HAP-1 (cell line): ENCODE results near the gene OR2M3.
A peak's percentile ranks its signal among the peaks of the same experiment; 100 is the strongest.
"Not testable (repeated sequence)": the region's sequence is repeated elsewhere in the genome, so short reads cannot be mapped to it uniquely, and the experiment has no call there.

Experiments
- DNase-seq, 2 experiments: peaks; one replicate each; pipeline ENCODE4 v3.0.0-alpha.2; 2016 to 2020; ENCODE audit warnings: low spot score in 2 of 2
- H3K27me3 ChIP-seq: fragments of 250-450 bp; sonication (Bioruptor Pico); 2 replicates; pipeline ENCODE4 v1.5.1; 2020; ENCODE audit warnings: low read depth, mild to moderate bottlenecking, moderate library complexity
- H3K36me3 ChIP-seq: fragments of 250-450 bp; sonication (Bioruptor Pico); replicated peaks from 2 replicates; pipeline ENCODE4 v1.5.1; 2020; ENCODE audit warnings: mild to moderate bottlenecking
- H3K4me1 ChIP-seq: fragments of 250-450 bp; sonication (Bioruptor Pico); 2 replicates; pipeline ENCODE4 v1.5.1; 2020; ENCODE audit warnings: mild to moderate bottlenecking
- H3K4me3 ChIP-seq: fragments of 250-450 bp; sonication (Bioruptor Pico); 2 replicates; pipeline ENCODE4 v1.5.1; 2020; ENCODE audit warnings: mild to moderate bottlenecking, moderate library complexity
- H3K9me3 ChIP-seq: fragments of 250-450 bp; sonication (Bioruptor Pico); 2 replicates; pipeline ENCODE4 v1.5.1; 2020; ENCODE audit warnings: mild to moderate bottlenecking, moderate library complexity
- in situ Hi-C: fragments of 300-500 bp; cut with MboI; formaldehyde crosslinking; loops from 3 replicates; pipeline ENCODE4 v1.14.3; 2020; ENCODE audit warnings: low sequenced_read_pairs, inconsistent platforms, mixed read lengths

The OR2M3 gene

GRCh38 chr1:248231117-248231516 lies 34.1 kb downstream of the OR2M3 start, which contains the start of gene OR2M4:
Gene OR2M4 (plus strand): TSS chr1:248231417. CDS start chr1:248238929, 7,512 bp downstream.
- Histone ChIP-seq H3K9me3 (no peaks in the 10 kb centered on the region), H3K27me3 (no peaks in the 10 kb centered on the region), H3K4me1 (no peaks in the 10 kb centered on the region), H3K4me3 (no peak within 1 kb of the TSS), H3K36me3 (no peaks in the 10 kb centered on the region)
- in situ Hi-C loops = no loop called here
- DNase-seq = no peak

- Histone ChIP-seq H3K4me1 (no peaks in the 10 kb centered on the region), H3K36me3 (no peaks in the 10 kb centered on the region), H3K4me3 (no peak overlapping the region), H3K27me3 (no peaks in the 10 kb centered on the region), H3K9me3 (no peaks in the 10 kb centered on the region)
- in situ Hi-C loops = no loop called here
- no peak for DNase-seq
Observed at GRCh38 chr1:248239478-248239877, 42.4 kb downstream of the OR2M3 start.

- in situ Hi-C loops = no loop called here
- H3K4me3 ChIP-seq = no peak overlapping the region
- H3K36me3 ChIP-seq = no peaks in the 10 kb centered on the region
- H3K27me3 ChIP-seq = no peaks in the 10 kb centered on the region
- H3K4me1 ChIP-seq = no peaks in the 10 kb centered on the region
- H3K9me3 ChIP-seq = no peaks in the 10 kb centered on the region
- DNase-seq = peak; percentile 35 to 53
Observed at GRCh38 chr1:248243204-248243603, 46.1 kb downstream of the OR2M3 start.

DNA sequence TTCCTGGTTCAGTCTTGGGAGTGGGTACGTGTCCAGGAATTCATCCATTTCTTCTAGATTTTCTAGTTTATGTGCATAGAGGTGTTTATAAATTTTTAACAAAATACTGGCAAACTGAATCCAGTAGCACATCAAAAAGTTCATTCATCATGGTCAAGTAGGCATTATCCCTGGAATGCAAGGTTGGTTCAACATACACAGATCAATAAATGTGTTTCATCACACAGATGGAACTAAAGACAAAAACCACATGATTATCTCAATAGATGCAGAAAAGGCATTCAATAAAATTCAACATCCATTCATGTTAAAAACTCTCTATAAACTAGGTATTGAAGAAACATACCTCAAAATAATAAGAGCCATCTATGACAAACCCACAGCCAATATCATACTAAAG lies 62.2 kb downstream of the OR2M3 start:
- H3K4me1 ChIP-seq, DNase-seq, H3K36me3 ChIP-seq, H3K27me3 ChIP-seq, H3K4me3 ChIP-seq, H3K9me3 ChIP-seq, in situ Hi-C loops: not testable (repeated sequence)
